GM10266 (cell line): Measurements from ENCODE around the gene SLC5A1.

Source experiments
- DNase-seq: peaks from one replicate; pipeline ENCODE4 v3.0.0; 2012; ENCODE audit errors: extremely low spot score
- CTCF ChIP-seq: IDR thresholded peaks from 2 replicates; pipeline ENCODE4 v1.5.1; 2012; ENCODE audit warnings: mild to moderate bottlenecking, low read depth; ENCODE audit not compliant: control insufficient read depth, insufficient read depth; ENCODE audit errors: missing control alignments

The SLC5A1 gene

GRCh38 chr22:32106930-32107329 lies 63.9 kb downstream of the SLC5A1 start:
- no peak for TF ChIP-seq CTCF
- no peak for DNase-seq

- no peak for DNase-seq
- TF ChIP-seq CTCF: no peak
Observed at GRCh38 chr22:32112380-32112779, 69.3 kb downstream of the SLC5A1 start.

- no peak for TF ChIP-seq CTCF
- DNase-seq: no peak
Observed at GRCh38 chr22:32119568-32120235, 76.6 kb downstream of the SLC5A1 start.

GRCh38 chr22:32120603-32121002 lies 77.5 kb downstream of the SLC5A1 start:
- no peak for DNase-seq
- no peak for TF ChIP-seq CTCF

- DNase-seq: no peak
- no peak for TF ChIP-seq CTCF
Observed at GRCh38 chr22:32122899-32123298, 79.8 kb downstream of the SLC5A1 start.

GRCh38 chr22:32123657-32124056 lies 80.6 kb downstream of the SLC5A1 start:
- no peak for TF ChIP-seq CTCF
- no peak for DNase-seq

- no peak for DNase-seq
- TF ChIP-seq CTCF: no peak
Observed at GRCh38 chr22:32127904-32128303, 84.8 kb downstream of the SLC5A1 start.
